ENCODE results near the gene CRPPA.

DNA sequence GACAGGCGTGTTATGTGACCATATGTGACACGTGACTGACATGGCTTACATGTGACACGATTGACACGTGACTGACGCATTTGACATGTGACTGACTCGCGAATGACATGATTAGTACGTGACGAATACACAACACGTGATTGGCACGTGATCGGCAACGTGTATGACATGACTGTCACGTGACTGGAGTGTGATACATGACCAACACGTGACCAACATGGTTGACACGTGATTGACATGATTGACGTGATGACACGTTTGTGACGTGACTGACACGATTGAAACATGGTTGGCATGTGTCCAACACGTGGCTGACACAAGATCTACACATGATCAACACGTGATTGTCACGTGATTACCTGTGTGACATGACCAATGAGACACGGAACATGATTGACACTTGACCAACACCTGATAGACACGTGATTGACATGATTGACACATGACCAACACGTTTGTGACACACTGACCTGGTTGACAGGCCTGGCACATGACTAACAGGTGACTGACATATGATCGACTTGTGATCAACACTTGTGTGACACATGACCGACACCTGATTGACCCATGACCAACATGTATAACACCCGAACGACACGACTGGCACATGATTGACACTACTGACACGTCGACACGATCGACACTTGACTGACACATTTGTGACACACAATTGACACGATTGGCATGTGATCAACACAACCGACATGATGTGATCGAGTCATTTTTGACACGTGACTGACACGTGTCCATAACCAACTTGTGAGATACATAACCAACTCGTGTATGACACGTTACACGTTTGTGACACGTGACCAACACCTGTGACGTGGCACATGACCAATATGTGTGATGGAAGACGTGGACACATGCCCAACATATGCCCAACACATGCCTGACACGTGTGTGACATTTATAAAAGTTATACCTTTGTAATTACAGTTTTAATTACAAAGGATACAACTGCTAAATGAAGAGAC, 21.1 kb downstream of the CRPPA start:
- TF ChIP-seq CTCF (conservative IDR thresholded peaks at IDR 0.05; ENCODE audit: low read depth, low read length): no peak
- no peak for TF ChIP-seq MXI1 (IDR thresholded peaks at IDR 0.05; ENCODE audit: borderline replicate concordance, low read depth, low read length)
- no peak for TF ChIP-seq POLR2A (IDR thresholded peaks at IDR 0.05; ENCODE audit: low read depth, low read length)
- no peak for TF ChIP-seq RFX5 (IDR thresholded peaks at IDR 0.05; ENCODE audit: low read depth, low read length)
- TF ChIP-seq FOS (IDR thresholded peaks at IDR 0.05; ENCODE audit: low read depth, low read length): no peak

All from IMR-90 (cell line).